GM19328 (cell line): ENCODE results near the gene METTL1.
"Not testable (repeated sequence)": the region's sequence is repeated elsewhere in the genome, so short reads cannot be mapped to it uniquely, and the experiment has no call there.

Source experiments
- ATAC-seq: cut with Tn5 transposase; IDR thresholded peaks from one replicate; pipeline ENCODE4 v1.9.1; 2021; ENCODE audit warnings: mild to moderate bottlenecking, moderate library complexity; ENCODE audit not compliant: unreplicated experiment

Gene METTL1

GRCh38 chr12:57771873-57772428, at the start of gene METTL1:
TSS of gene METTL1 (minus strand) at chr12:57772105. CDS start at chr12:57772083, 22 bp downstream.
- peak; percentile 73 for ATAC-seq

- not testable (repeated sequence) for ATAC-seq
These were observed 49.1 kb upstream of the METTL1 start for GRCh38 chr12:57821015-57821414.

- not testable (repeated sequence) for ATAC-seq
These were observed 48.2 kb upstream of the METTL1 start for GRCh38 chr12:57820119-57820518.

GRCh38 chr12:57817990-57818331, 46.1 kb upstream of the METTL1 start:
- ATAC-seq: not testable (repeated sequence)

- no peak for ATAC-seq
These were observed 45.5 kb upstream of the METTL1 start for GRCh38 chr12:57817261-57817989.

- ATAC-seq: no peak
These were observed 44.9 kb upstream of the METTL1 start for GRCh38 chr12:57816855-57817151.

- ATAC-seq: no peak
These were observed 44.3 kb upstream of the METTL1 start for GRCh38 chr12:57816001-57816854.

GRCh38 chr12:57815177-57816000, 43.5 kb upstream of the METTL1 start:
- ATAC-seq: no peak

- no peak for ATAC-seq
These were observed 42.3 kb upstream of the METTL1 start for GRCh38 chr12:57813971-57814772.

- ATAC-seq: no peak
These were observed 41.4 kb upstream of the METTL1 start for GRCh38 chr12:57813111-57813970.

- no peak for ATAC-seq
These were observed 39.3 kb upstream of the METTL1 start for GRCh38 chr12:57811028-57811755.

- no peak for ATAC-seq
These were observed 38.5 kb upstream of the METTL1 start for GRCh38 chr12:57810450-57810849.

GRCh38 chr12:57809425-57809824, 37.5 kb upstream of the METTL1 start:
- ATAC-seq: no peak

- no peak for ATAC-seq
These were observed 36.4 kb upstream of the METTL1 start for GRCh38 chr12:57808351-57808750.

GRCh38 chr12:57807285-57807684, 35.4 kb upstream of the METTL1 start:
- ATAC-seq: no peak

GRCh38 chr12:57806677-57807076, 34.8 kb upstream of the METTL1 start:
- ATAC-seq: no peak

GRCh38 chr12:57803319-57803893, 31.5 kb upstream of the METTL1 start:
- no peak for ATAC-seq

- no peak for ATAC-seq
These were observed 30.7 kb upstream of the METTL1 start for GRCh38 chr12:57802607-57803006.
